Gastrocnemius medialis (tissue), 4 donors: Measurements from ENCODE around the gene AUTS2. TPM values are rescaled to one million over a fixed set of nuclear protein-coding genes. Genes with fewer than 3 reads are reported as not detected.

ENCODE experiments used
- ATAC-seq, 2 donors: fragments of 150-250 bp; one replicate each; pipeline ENCODE4 v1.9.1; 2016
- DNase-seq, 2 donors: peaks; one replicate each; pipeline ENCODE4 v3.0.0-alpha.2; 2019
- H3K27ac ChIP-seq, 4 donors: fragments of 200-600 bp; sonication (generic); 1 replicate in 1 of 4; 2 replicates in 3 of 4; pipeline ENCODE4 v1.5.1; 2016 to 2018; ENCODE audit warnings: mild to moderate bottlenecking in 2 of 4, moderate library complexity in 1 of 4
- H3K27me3 ChIP-seq, 3 donors: fragments of 200-600 bp; sonication (generic) in 2 of 3; 1 replicate in 1 of 3; 2 replicates in 2 of 3; pipeline versions ENCODE4 v1.5.1 to v1.6.0; 2016 to 2019; ENCODE audit warnings: mild to moderate bottlenecking in 1 of 3, moderate library complexity in 1 of 3
- H3K36me3 ChIP-seq, 2 donors: fragments of 200-600 bp; sonication (generic) in 1 of 2; one replicate each; pipeline ENCODE4 v1.5.1; 2017 to 2018
- H3K4me1 ChIP-seq, 2 donors: fragments of 200-600 bp; sonication (generic) in 1 of 2; one replicate each; pipeline ENCODE4 v1.5.1; 2016 to 2017; ENCODE audit warnings: mild to moderate bottlenecking in 2 of 2
- H3K4me3 ChIP-seq, 4 donors: fragments of 200-600 bp; sonication (generic) in 3 of 4; 1 replicate in 1 of 4; 2 replicates in 3 of 4; pipeline ENCODE4 v1.5.1; 2016 to 2019; ENCODE audit warnings: mild to moderate bottlenecking in 2 of 4
- H3K9me3 ChIP-seq, 3 donors: fragments of 200-600 bp; sonication (generic) in 2 of 3; 1 replicate in 1 of 3; 2 replicates in 2 of 3; pipeline ENCODE4 v1.5.1; 2016 to 2019
- POLR2A ChIP-seq, 2 donors: fragments of 450-650 bp; IDR thresholded peaks; one replicate each; pipeline ENCODE4 v1.6.1; 2017; ENCODE audit warnings: antibody characterized with exemption in 2 of 2, mild to moderate bottlenecking in 2 of 2, moderate library complexity in 2 of 2
- in situ Hi-C, 4 donors: fragments of 200-750 bp; cut with MboI; loops; one replicate each; pipeline versions ENCODE4 v1.15.0 to v1.8.0; 2017; ENCODE audit warnings: low sequenced_read_pairs in 4 of 4
- intact Hi-C: fragments of 100-400 bp; cut with DNase I; formaldehyde crosslinking; loops from one replicate; pipeline ENCODE4 v1.15.1; 2023; ENCODE audit warnings: low total_unique reads
- total RNA-seq, 4 donors: library from RNA; depleted of rRNA; stranded (reverse); fragments of >200 nt; gene quantifications; one replicate each; pipeline versions ENCODE4 v1.1.0 to v1.2.3, GENCODE V29; 2016
- TF ChIP-seq, protein P1 (sequence below), 5 experiments: fragments of 450-650 bp in 3 of 5; fragments of 200-600 bp in 2 of 5; sonication (generic) in 2 of 5; IDR thresholded peaks in 4 of 5; conservative IDR thresholded peaks in 1 of 5; 1 replicate in 4 of 5; 2 replicates in 1 of 5; pipeline ENCODE4 v1.5.1; 2016 to 2019; ENCODE audit warnings: antibody characterized with exemption in 5 of 5, mild to moderate bottlenecking in 3 of 5, moderate library complexity in 3 of 5

AUTS2 gene
- total RNA-seq, 4 donors from 2014 or later = 2.5 to 16.2 (median 8.5) TPM

- Histone ChIP-seq H3K4me1 (peaks cover 16 to 47% of the 10 kb centered on the region in 2 donors), H3K36me3 (no peaks in the 10 kb centered on the region), H3K27me3 (no peaks in the 10 kb centered on the region), H3K9me3 (no peaks in the 10 kb centered on the region), H3K27ac (no peak overlapping the region), H3K4me3 (no peak overlapping the region)
- in situ Hi-C loops (no loop called here), intact Hi-C loops (no loop called here)
- TF ChIP-seq POLR2A (IDR thresholded peaks at IDR 0.05) = no peak
- TF ChIP-seq, protein P1, sequence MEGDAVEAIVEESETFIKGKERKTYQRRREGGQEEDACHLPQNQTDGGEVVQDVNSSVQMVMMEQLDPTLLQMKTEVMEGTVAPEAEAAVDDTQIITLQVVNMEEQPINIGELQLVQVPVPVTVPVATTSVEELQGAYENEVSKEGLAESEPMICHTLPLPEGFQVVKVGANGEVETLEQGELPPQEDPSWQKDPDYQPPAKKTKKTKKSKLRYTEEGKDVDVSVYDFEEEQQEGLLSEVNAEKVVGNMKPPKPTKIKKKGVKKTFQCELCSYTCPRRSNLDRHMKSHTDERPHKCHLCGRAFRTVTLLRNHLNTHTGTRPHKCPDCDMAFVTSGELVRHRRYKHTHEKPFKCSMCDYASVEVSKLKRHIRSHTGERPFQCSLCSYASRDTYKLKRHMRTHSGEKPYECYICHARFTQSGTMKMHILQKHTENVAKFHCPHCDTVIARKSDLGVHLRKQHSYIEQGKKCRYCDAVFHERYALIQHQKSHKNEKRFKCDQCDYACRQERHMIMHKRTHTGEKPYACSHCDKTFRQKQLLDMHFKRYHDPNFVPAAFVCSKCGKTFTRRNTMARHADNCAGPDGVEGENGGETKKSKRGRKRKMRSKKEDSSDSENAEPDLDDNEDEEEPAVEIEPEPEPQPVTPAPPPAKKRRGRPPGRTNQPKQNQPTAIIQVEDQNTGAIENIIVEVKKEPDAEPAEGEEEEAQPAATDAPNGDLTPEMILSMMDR (IDR thresholded peaks at IDR 0.05 in 4 of 5, conservative IDR thresholded peaks at IDR 0.05 in 1 of 5) = no peak
- ATAC-seq = no peak
- no peak for DNase-seq
These were observed 59.7 kb downstream of the AUTS2 start for GRCh38 chr7:69657985-69658384.

GRCh38 chr7:69659983-69660382 lies 61.7 kb downstream of the AUTS2 start:
- TF ChIP-seq, protein P1 (IDR thresholded peaks at IDR 0.05 in 4 of 5, conservative IDR thresholded peaks at IDR 0.05 in 1 of 5) = no peak
- no peak for TF ChIP-seq POLR2A (IDR thresholded peaks at IDR 0.05)
- Histone ChIP-seq H3K4me3 (no peak overlapping the region), H3K27me3 (no peaks in the 10 kb centered on the region), H3K36me3 (no peaks in the 10 kb centered on the region), H3K4me1 (peaks cover 8 to 33% of the 10 kb centered on the region in 2 donors), H3K9me3 (no peaks in the 10 kb centered on the region), H3K27ac (no peak overlapping the region)
- intact Hi-C loops (no loop called here), in situ Hi-C loops (no loop called here)
- no peak for ATAC-seq
- no peak for DNase-seq

- Histone ChIP-seq H3K9me3 (no peaks in the 10 kb centered on the region), H3K27ac (no peak overlapping the region), H3K36me3 (no peaks in the 10 kb centered on the region), H3K4me3 (no peak overlapping the region), H3K27me3 (no peaks in the 10 kb centered on the region), H3K4me1 (peaks cover 8 to 23% of the 10 kb centered on the region in 2 donors)
- no peak for TF ChIP-seq POLR2A (IDR thresholded peaks at IDR 0.05)
- intact Hi-C loops = no loop called here
- no peak for DNase-seq
- in situ Hi-C loops = no loop called here
- ATAC-seq = no peak
These were observed 63.1 kb downstream of the AUTS2 start for GRCh38 chr7:69661342-69661741.

- in situ Hi-C loops (no loop called here), intact Hi-C loops (no loop called here)
- Histone ChIP-seq H3K36me3 (no peaks in the 10 kb centered on the region), H3K4me1 (peaks cover 0 to 6% of the 10 kb centered on the region in 2 donors), H3K4me3 (no peak overlapping the region), H3K9me3 (no peaks in the 10 kb centered on the region), H3K27me3 (no peaks in the 10 kb centered on the region), H3K27ac (no peak overlapping the region)
- DNase-seq (no peak), ATAC-seq (no peak)
- TF ChIP-seq, protein P1 (IDR thresholded peaks at IDR 0.05 in 4 of 5, conservative IDR thresholded peaks at IDR 0.05 in 1 of 5) = no peak
These were observed 65.9 kb downstream of the AUTS2 start for GRCh38 chr7:69663911-69664832.

GRCh38 chr7:69665369-69665768 lies 67.1 kb downstream of the AUTS2 start:
- intact Hi-C loops (no loop called here), in situ Hi-C loops (no loop called here)
- Histone ChIP-seq H3K4me3 (no peak overlapping the region), H3K4me1 (peaks cover 0 to 8% of the 10 kb centered on the region in 2 donors), H3K27ac (no peak overlapping the region), H3K9me3 (no peaks in the 10 kb centered on the region), H3K27me3 (no peaks in the 10 kb centered on the region), H3K36me3 (no peaks in the 10 kb centered on the region)
- TF ChIP-seq, protein P1 (IDR thresholded peaks at IDR 0.05 in 4 of 5, conservative IDR thresholded peaks at IDR 0.05 in 1 of 5) = no peak
- no peak for TF ChIP-seq POLR2A (IDR thresholded peaks at IDR 0.05)
- DNase-seq (no peak), ATAC-seq (no peak)
